HepG2 (cell line): ENCODE measurements around the gene CIAO3.

Source experiments
- PCBP1 ChIP-seq: fragments of 200-400 bp; formaldehyde crosslinking; IDR thresholded peaks from 2 replicates; pipeline ENCODE4 v1.6.1; 2017; ENCODE audit warnings: mild to moderate bottlenecking, low read depth, low read length, borderline replicate concordance
- POLR2A ChIP-seq, 2 experiments: IDR thresholded peaks; 2 replicates each; pipeline ENCODE4 v1.6.1; 2011; ENCODE audit warnings: low read depth in 2 of 2, low read length in 2 of 2, mild to moderate bottlenecking in 1 of 2, moderate library complexity in 1 of 2; ENCODE audit not compliant: insufficient read depth in 1 of 2
- ZNF580 ChIP-seq: IDR thresholded peaks from 2 replicates; pipeline ENCODE4 v1.6.1; 2016; ENCODE audit warnings: low read depth, borderline replicate concordance

GRCh38 chr16:728131-728889 is 12.5 kb downstream of the CIAO3 start:
- no peak for TF ChIP-seq ZNF580
- TF ChIP-seq POLR2A (IDR thresholded peaks at IDR 0.05; ENCODE audit: insufficient read depth in 1 of 2, low read depth in 2 of 2, low read length in 2 of 2) = no peak
- TF ChIP-seq PCBP1 = 0 out of 2 replicates have a peak, but pooled peaks have one; percentile 18
